Gastroesophageal sphincter (tissue), 3 donors: ENCODE measurements around the gene ESYT3.

Experiments
- EP300 ChIP-seq: sonication (generic); formaldehyde crosslinking; IDR thresholded peaks from one replicate; pipeline ENCODE4 v1.6.1; 2017; ENCODE audit warnings: antibody characterized with exemption, mild to moderate bottlenecking
- POLR2A ChIP-seq, 2 donors: fragments of 450-650 bp; IDR thresholded peaks; one replicate each; pipeline ENCODE4 v1.6.1; 2017; ENCODE audit warnings: antibody characterized with exemption in 2 of 2, mild to moderate bottlenecking in 2 of 2, moderate library complexity in 1 of 2
- POLR2AphosphoS5 ChIP-seq: sonication (generic); formaldehyde crosslinking; IDR thresholded peaks from one replicate; pipeline ENCODE4 v1.6.1; 2017; ENCODE audit warnings: antibody characterized with exemption
- TF ChIP-seq, protein P1 (sequence below), 4 experiments: fragments of 200-600 bp in 2 of 4; fragments of 450-650 bp in 2 of 4; sonication (generic) in 1 of 4; IDR thresholded peaks; one replicate each; pipeline ENCODE4 v1.5.1; 2017 to 2019; ENCODE audit warnings: antibody characterized with exemption in 4 of 4, mild to moderate bottlenecking in 2 of 4, moderate library complexity in 2 of 4

DNA sequence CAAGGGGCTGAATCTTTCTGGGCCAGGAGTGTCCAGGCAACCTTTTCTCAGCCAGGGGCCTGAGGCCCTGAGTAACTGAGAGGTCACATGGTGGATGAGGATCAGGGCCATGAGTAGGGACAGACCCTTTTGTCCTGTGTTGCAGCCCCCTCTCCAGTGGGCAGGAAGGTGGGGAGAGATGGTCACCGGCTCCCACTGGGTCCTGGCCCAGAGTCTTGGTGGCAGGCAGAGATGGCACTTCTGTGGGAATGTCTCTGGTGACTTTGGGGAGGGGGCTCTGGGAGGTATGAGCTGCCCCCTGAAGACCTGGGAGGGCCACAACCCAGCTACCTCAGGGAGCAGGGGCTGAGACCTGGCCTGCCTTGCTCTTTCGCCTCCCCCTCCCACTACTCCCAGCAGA, 6.8 kb downstream of the ESYT3 start:
- TF ChIP-seq POLR2AphosphoS5 (no peak), EP300 (no peak), POLR2A (IDR thresholded peaks at IDR 0.05) (no peak)
- TF ChIP-seq, protein P1, sequence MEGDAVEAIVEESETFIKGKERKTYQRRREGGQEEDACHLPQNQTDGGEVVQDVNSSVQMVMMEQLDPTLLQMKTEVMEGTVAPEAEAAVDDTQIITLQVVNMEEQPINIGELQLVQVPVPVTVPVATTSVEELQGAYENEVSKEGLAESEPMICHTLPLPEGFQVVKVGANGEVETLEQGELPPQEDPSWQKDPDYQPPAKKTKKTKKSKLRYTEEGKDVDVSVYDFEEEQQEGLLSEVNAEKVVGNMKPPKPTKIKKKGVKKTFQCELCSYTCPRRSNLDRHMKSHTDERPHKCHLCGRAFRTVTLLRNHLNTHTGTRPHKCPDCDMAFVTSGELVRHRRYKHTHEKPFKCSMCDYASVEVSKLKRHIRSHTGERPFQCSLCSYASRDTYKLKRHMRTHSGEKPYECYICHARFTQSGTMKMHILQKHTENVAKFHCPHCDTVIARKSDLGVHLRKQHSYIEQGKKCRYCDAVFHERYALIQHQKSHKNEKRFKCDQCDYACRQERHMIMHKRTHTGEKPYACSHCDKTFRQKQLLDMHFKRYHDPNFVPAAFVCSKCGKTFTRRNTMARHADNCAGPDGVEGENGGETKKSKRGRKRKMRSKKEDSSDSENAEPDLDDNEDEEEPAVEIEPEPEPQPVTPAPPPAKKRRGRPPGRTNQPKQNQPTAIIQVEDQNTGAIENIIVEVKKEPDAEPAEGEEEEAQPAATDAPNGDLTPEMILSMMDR (IDR thresholded peaks at IDR 0.05) = no peak
